GM03348 (cell line): Measurements from ENCODE around the gene MPZL3.

Source experiments
- DNase-seq: peaks from one replicate; pipeline ENCODE4 v3.0.0; 2012; ENCODE audit warnings: low spot score

The MPZL3 gene

DNA sequence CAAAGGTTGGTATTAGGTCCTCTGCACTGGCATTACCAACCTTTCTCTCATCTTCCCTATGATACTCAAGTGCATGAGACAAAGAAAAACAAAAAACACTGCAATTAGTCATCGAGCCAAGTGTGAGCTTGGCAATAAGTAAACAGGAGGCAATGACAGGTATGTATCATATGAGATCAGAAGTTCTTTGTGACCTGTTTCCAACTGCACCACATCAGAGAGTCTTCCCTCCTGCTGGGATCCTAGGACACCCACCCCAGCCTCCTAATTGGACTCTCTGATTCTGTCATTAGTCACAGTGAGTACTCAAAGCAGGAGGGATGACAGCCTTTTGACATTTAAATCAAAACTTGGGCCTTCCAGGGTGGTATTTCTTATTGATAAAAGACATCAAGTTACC is 19.5 kb downstream of the MPZL3 start:
- no peak for DNase-seq

- no peak for DNase-seq
These were observed 20.7 kb downstream of the MPZL3 start for GRCh38 chr11:118231461-118231860.

DNA sequence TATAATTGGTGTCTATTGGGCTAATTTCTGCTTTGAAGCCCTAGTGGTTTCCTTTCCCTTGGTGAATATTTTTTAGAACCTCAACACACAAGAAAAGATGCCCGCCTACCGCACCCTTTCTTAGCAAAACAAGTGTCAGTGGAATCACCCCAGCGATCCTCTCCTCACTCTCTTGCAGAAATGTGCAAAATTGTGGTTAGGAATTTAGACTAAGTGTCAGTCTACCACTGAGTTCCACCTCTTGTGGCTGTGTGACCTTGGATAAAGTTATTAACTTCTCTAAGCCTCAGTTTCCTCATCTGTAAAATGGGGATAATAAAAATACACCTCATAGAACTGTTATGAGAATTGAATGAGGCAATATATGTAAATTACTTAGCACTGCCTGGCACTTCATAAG is 22.1 kb downstream of the MPZL3 start:
- no peak for DNase-seq

DNA sequence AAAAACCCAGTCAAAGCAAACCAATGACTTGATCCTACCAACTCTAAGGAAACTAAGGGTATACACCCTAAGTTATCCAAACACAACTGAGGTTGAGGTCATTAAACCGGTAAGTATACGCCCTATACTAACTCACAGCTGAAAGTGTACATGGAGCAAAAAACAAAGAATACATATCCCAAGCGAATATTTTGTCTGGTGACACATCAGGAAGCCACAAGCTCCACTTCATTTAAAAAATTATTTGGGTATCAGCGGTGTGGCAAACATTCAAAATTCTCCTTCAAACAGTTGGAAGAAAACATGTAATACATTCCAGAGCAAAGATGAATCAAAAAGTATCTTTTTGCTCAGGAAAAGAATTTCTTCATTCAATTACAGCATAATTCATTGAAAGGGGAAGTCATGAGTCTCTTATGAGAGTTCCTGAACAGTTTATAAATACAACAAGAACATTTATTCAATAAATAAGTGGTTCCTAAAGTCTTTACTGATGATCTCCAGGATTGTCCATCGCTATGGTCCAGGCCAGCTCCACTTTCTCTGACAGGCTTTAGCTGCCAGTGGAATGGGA is 22.8 kb downstream of the MPZL3 start:
- DNase-seq: peak; percentile 10

DNA sequence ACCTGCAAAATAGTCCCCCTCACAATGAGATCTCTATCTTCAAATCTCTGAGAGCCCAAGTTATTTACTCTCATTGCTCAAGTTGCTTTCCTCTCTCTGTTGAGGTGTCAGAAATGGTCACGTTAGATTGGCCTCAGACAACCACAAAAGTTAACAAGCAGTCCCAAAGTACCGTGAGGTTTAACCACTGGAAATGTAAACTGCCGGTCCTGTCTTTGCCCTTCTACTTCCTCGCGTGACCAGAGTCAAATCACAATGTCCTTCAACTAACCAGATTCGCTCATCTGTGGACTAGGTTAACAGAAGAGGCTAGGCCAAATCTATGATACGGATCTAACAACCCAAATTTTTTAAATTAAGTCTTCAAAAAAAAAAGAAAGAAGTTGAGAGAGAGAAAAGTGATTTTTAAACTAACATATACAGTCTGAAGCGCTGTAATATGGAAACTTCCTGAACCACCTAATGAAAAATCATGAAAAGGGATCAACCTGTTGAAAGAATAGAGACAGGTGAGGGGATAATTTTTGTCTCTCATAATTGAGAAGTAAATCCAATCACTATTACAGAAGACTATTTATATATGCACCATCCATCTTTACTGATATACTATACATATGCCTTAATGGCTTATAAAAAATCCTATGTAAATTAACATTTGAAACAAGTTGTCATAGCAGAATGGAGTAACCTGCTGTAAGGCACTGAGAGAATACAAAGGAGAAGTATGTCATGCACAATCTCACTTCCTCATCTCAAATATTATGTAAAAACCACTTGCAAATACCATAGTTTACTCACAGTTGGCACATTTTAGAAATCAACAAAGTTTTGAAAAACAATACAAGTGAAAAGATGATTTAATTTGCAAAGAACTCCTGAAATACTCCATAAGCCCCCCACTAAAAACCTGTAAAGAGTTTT is 24.0 kb downstream of the MPZL3 start:
- no peak for DNase-seq

DNA sequence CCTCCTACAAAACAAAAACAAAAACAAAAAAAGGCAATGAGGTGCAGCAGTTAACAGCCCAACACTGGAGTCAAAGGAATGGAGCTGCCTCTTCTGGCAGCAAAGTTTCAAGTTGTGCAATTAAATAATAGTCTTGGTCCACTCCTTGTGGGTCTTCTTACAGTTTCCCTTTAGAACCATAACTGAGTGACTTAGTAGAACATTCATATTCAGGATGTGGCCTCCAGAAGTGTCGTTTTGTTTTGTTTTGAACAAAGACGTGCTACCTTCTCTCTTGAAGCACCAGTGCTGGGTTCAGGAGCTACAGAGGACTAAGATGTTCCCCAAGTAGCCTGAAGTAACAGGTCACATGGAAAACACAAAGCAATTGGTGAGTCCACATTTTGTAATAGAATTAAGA is 25.4 kb downstream of the MPZL3 start:
- no peak for DNase-seq

DNA sequence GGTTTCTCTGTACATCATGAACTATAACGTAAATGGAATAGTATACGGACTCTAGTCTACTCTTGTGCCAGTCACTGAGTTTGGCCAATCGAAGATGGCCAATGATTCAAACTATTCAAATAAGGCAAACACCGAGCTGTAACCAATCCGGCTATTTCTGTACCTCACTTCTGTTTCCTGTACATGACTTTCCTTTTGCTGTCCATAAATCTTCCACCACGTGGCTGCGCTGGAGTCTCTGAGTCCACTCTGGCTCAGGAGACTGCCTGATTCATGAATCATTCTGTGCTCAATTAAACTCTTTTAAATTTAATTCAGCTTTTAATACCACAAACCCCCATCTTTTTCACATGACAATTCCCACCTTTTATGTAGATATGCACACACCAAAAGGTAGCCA is 25.9 kb downstream of the MPZL3 start:
- no peak for DNase-seq

- DNase-seq: no peak
These were observed 27.5 kb downstream of the MPZL3 start, which contains the start of gene JAML for GRCh38 chr11:118224511-118225188. JAML (minus strand) TSS chr11:118225011; CDS start chr11:118214866, 10,145 bp downstream.

- DNase-seq: no peak
These were observed 28.2 kb downstream of the MPZL3 start for GRCh38 chr11:118223992-118224391.

DNA sequence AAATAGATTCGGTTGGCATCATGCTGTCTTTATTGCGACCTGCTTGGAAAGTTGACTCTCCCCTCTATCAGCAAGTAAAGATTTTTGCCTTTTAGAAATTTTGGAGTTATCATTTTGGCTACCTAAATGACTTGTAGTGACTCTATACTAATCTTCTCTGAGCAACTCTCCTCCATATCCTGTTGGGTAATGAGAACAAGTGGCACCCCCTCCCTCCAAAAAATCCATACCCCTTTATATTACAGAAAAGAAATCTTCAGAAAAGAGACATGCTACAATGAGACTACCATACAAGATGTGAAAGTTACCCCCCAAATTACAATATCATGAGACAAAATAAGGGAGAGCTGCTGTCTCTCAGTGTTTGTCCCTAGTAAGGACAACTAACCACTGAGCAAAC is 28.6 kb downstream of the MPZL3 start:
- no peak for DNase-seq

DNA sequence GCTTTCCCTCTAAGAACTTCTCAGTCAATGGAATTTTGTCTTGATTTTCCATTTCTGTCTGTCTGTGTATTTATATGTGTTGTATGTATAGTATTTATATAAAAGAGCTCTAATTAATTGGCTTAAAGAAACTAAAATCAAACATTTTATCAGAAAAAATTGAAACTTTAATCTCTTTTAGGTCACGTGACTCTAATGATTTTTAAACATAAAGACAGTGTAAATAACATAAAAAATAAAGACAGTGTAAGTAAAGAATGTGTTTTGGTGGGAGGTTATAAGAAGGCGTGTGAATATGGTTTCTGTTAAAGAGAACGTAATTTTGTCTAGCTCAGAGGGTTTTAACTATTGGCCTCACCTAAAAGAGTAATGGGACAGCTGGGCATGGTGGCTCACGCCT is 29.7 kb downstream of the MPZL3 start:
- DNase-seq: no peak

- DNase-seq: no peak
These were observed 30.7 kb downstream of the MPZL3 start for GRCh38 chr11:118221419-118221818.

DNA sequence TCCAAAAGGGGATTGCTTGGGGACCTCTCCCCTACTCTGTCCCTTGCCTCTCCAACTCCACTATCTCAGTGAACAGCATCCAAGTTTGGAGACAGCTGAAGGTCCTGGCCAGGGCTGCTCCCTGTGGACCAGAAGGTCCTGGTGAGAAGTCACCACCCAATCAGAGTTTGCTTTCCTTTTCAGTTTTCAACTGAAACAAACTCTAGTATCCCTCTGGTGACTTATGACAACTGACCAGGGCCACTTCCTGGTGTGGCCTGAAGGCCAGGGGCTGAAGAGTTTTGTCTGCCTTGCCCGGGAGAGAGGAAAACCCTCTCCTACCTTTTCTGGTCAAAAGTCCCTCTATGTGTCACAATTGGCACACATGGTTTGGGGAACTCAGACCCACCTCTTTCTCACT is 32.4 kb downstream of the MPZL3 start:
- no peak for DNase-seq

DNA sequence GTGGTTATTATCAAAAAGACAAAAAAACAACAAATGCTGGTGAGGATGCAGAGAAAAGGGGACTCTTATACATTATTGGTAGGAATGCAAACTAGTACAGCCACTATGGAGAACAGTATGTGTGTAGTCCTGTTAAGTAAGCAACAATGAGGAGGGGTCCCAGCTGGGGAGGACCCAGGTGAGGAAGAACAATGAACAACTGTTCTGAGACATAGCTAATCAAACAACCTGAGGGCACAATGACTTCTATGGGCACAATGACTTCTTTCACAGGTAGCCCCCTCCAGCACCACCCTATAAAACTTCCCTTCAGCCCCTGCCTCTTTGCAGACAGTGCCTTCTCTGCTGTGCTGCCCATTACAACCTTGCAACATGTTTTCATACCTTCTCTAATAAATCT is 32.9 kb downstream of the MPZL3 start:
- DNase-seq: no peak

DNA sequence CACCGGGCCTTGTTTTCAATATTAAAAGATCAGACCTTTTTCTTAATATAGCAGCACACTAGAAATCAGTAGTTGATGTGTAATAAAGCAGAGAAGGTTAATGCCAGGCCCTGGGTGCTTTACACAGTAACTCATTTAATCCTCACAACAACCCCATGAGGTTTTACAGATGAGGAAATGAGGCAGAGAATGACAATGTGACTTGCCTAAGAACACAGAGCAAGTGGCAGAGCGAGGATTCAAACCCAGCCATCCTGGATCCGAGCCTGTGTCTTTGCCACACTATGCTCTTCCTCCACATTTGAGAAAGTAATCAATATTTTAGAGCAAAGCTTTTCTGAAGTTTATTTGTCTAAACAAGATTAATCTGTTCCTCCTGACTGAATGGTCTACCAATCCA is 34.6 kb downstream of the MPZL3 start:
- DNase-seq: no peak

GRCh38 chr11:118216621-118217481 is 35.3 kb downstream of the MPZL3 start:
- DNase-seq: no peak

GRCh38 chr11:118215765-118216164 is 36.4 kb downstream of the MPZL3 start:
- no peak for DNase-seq

DNA sequence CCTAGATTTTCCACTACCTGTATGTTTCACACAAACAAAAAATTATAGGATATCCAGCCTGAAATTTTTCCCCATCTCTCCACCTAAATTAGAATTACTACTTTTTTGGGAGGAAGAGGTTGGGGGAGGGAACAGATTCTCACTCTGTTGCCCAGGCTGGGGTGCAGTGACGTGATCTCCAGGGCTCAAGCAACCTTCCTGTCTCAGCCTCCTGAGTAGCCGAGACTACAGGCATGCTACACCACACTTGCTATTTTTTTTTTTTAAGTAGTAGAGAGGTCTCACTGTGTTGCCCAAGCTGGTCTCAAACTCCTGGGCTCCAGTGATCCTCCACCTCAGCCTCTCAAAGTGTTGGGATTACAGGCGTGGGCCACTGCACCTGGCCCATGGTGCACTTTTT is 36.9 kb downstream of the MPZL3 start:
- DNase-seq: no peak

DNA sequence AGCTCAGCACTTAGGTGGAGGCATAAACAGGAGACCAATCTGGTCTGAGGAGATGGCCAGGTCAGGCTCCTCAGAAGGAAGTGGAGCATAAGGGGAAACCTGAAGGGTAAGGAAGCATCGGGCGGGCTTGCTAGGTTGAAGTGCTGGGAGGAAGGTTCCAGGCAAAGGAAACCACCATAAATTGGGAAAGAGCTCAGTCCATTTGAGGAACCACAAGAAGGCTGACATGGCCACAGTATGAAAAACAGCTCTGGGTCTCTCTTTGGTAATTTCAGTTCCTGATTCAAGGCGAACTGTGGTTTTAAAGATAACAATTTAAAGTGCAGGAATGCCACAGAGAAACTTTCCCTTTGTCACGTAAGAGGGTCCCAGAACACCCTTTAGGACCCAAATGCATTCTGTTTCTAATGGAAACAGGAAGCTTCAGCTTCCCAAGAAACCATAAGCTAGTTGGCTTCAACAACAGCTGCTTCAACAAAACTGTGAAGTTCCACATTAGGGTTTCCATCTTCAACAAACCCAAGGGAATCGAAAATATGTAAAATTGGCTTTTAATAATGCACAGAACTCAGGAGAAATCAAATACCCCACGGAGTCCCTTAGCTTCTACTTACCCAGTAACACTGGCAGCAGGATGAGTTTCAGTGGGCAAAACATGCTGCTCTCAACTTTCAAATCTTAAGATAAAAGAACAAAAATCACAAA is 37.8 kb downstream of the MPZL3 start:
- DNase-seq: no peak

DNA sequence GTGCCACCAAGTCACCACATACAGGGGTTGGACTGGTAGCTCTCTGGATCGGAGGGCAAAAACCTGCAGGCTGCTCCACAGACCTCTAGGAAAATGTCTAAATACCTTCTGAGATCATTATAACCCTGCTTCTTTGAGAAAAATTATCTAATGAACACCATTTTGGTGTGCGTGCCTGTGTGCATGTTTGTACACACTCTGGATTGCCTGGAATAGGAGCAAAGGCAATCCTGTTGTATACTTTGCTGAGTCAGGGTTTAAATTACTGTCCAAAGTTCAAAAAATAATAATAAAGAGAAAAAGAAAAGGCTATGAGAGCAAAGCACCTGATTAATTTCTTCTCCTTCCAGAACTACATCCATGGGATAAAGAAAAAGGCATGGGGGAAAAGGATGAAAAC is 38.4 kb downstream of the MPZL3 start:
- DNase-seq: no peak

DNA sequence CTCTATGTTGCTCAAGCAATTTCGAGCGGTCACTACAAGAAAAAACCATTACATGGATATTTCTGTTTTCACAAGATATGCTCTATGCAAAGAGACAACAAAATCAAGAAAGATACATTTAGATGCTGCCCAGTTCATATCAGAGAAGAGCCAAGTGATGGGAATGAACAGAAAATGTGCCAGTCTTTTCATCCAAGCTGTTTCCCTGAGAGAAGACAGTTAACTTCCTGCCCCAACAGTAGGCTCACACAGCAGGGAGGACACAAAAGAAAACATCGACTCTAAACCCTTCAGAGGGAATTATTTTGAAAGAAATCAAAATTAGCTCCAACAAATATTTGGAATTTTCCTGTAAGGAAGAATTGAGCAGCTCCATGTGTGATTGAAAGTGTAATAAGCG is 39.0 kb downstream of the MPZL3 start:
- DNase-seq: no peak
